WTC11 (cell line): ENCODE results near the gene ZNF200. TPM values are rescaled to one million over a fixed set of nuclear protein-coding genes. Genes with fewer than 3 reads are reported as not detected.
A peak's percentile ranks its signal among the peaks of the same experiment; 100 is the strongest.

ENCODE experiments used
- ATAC-seq: fragments of 200-7000 bp; cut with Tn5 transposase; 2 replicates; pipeline ENCODE4 v1.10.0; 2021; ENCODE audit warnings: mild to moderate bottlenecking, moderate library complexity
- Bru-seq: library from RNA; stranded (reverse); fragments of 400-500 nt; gene quantifications from one replicate; lab custom pipeline; 2021; lab: Mats Ljungman, UMichigan
- CTCF ChIA-PET: fragments of 300-600 bp; sonication (Branson Sonifier 250); formaldehyde crosslinking; loops from one replicate; lab custom pipeline; 2021; ENCODE audit warnings: antibody characterized with exemption; lab: Charles Lee
- POLR2A ChIA-PET: fragments of 350-600 bp; sonication (Branson Sonifier 250); formaldehyde crosslinking; loops from one replicate; lab custom pipeline; 2021; ENCODE audit warnings: antibody characterized with exemption; lab: Charles Lee
- DNase-seq: peaks from one replicate; pipeline ENCODE4 v3.0.0; 2021; ENCODE audit warnings: low spot score
- H3K27ac Mint-ChIP-seq: 2 replicates; pipeline ENCODE4 v1.8.0; 2021; ENCODE audit warnings: mixed read lengths
- H3K27me3 Mint-ChIP-seq: 2 replicates; pipeline ENCODE4 v1.8.0; 2021; ENCODE audit warnings: low read depth, mild to moderate bottlenecking, moderate library complexity, mixed read lengths
- H3K36me3 Mint-ChIP-seq: 2 replicates; pipeline ENCODE4 v1.8.0; 2021; ENCODE audit warnings: mixed read lengths
- H3K4me1 Mint-ChIP-seq: 2 replicates; pipeline ENCODE4 v1.8.0; 2022; ENCODE audit warnings: mixed read lengths
- H3K4me3 Mint-ChIP-seq: 2 replicates; pipeline ENCODE4 v1.8.0; 2021; ENCODE audit warnings: mild to moderate bottlenecking, moderate library complexity, mixed read lengths
- H3K9me3 Mint-ChIP-seq: 2 replicates; pipeline ENCODE4 v1.8.0; 2021; ENCODE audit warnings: mixed read lengths
- CBFB ChIP-seq: sonication (generic); formaldehyde crosslinking; IDR thresholded peaks from 2 replicates; pipeline ENCODE4 v1.8.1; 2022; ENCODE audit warnings: mild to moderate bottlenecking, low read depth, missing genetic modification reagents
- CREM ChIP-seq: sonication (generic); formaldehyde crosslinking; IDR thresholded peaks from 2 replicates; pipeline ENCODE4 v1.8.1; 2022; ENCODE audit warnings: mild to moderate bottlenecking, missing genetic modification reagents, moderate library complexity
- EMX1 ChIP-seq: fragments of 250-450 bp; sonication (Bioruptor Pico); IDR thresholded peaks from 2 replicates; pipeline ENCODE4 v1.8.0; 2021; ENCODE audit warnings: mild to moderate bottlenecking
- ETV6 ChIP-seq: sonication (generic); formaldehyde crosslinking; IDR thresholded peaks from 2 replicates; pipeline ENCODE4 v1.8.1; 2022; ENCODE audit warnings: mild to moderate bottlenecking, missing genetic modification reagents
- FOXJ3 ChIP-seq: sonication (generic); formaldehyde crosslinking; IDR thresholded peaks from 2 replicates; pipeline ENCODE4 v1.9.0; 2021; ENCODE audit warnings: missing genetic modification reagents, mild to moderate bottlenecking, borderline replicate concordance
- FOXK1 ChIP-seq: sonication (generic); formaldehyde crosslinking; IDR thresholded peaks from 2 replicates; pipeline ENCODE4 v1.8.0; 2022; ENCODE audit warnings: mild to moderate bottlenecking, moderate library complexity, missing genetic modification reagents
- KAT7 ChIP-seq: sonication (generic); formaldehyde crosslinking; IDR thresholded peaks from 2 replicates; pipeline ENCODE4 v1.8.1; 2023; ENCODE audit warnings: missing genetic modification reagents, mild to moderate bottlenecking, borderline replicate concordance
- NFATC4 ChIP-seq: fragments of 250-450 bp; sonication (Bioruptor Pico); IDR thresholded peaks from 2 replicates; pipeline ENCODE4 v1.9.0; 2021; ENCODE audit warnings: mild to moderate bottlenecking
- NFYB ChIP-seq: sonication (generic); formaldehyde crosslinking; conservative IDR thresholded peaks from 2 replicates; pipeline ENCODE4 v1.8.0; 2022; ENCODE audit warnings: low read depth, missing genetic modification reagents
- NR3C1 ChIP-seq: sonication (generic); formaldehyde crosslinking; conservative IDR thresholded peaks from 2 replicates; pipeline ENCODE4 v1.8.1; 2023; ENCODE audit warnings: low read depth, mild to moderate bottlenecking, missing genetic modification reagents
- RORB ChIP-seq: fragments of 250-450 bp; sonication (Bioruptor Pico); IDR thresholded peaks from 2 replicates; pipeline ENCODE4 v1.9.0; 2021; ENCODE audit warnings: mild to moderate bottlenecking
- SP1 ChIP-seq: sonication (generic); formaldehyde crosslinking; conservative IDR thresholded peaks from 2 replicates; pipeline ENCODE4 v1.8.1; 2022; ENCODE audit warnings: missing genetic modification reagents
- TEAD4 ChIP-seq: sonication (generic); formaldehyde crosslinking; IDR thresholded peaks from 2 replicates; pipeline ENCODE4 v1.8.0; 2022; ENCODE audit warnings: mild to moderate bottlenecking, missing genetic modification reagents
- ZNF219 ChIP-seq: sonication (generic); formaldehyde crosslinking; IDR thresholded peaks from 2 replicates; pipeline ENCODE4 v1.8.0; 2023; ENCODE audit warnings: missing genetic modification reagents, mild to moderate bottlenecking, borderline replicate concordance
- ZNF263 ChIP-seq: sonication (generic); formaldehyde crosslinking; IDR thresholded peaks from 2 replicates; pipeline ENCODE4 v1.8.1; 2022; ENCODE audit warnings: low read depth, mild to moderate bottlenecking, moderate library complexity, missing genetic modification reagents
- ZNF423 ChIP-seq: fragments of 250-450 bp; sonication (Bioruptor Pico); IDR thresholded peaks from 2 replicates; pipeline ENCODE4 v2.1.2; 2022; ENCODE audit warnings: mild to moderate bottlenecking, moderate library complexity
- long read RNA-seq, 3 experiments: library from RNA in 1 of 3; library from capped mRNA in 1 of 3; library from polyadenylated mRNA in 1 of 3; unstranded in 2 of 3; stranded (forward) in 1 of 3; transcript quantifications; one replicate each; pipeline ENCODE4 v2.0.0, GENCODE V29; 2021
- total RNA-seq: library from RNA; stranded (reverse); gene quantifications from 3 replicates; pipeline ENCODE4 v1.2.3, GENCODE V29; 2021
- TF ChIP-seq, protein P1 (sequence below): sonication (generic); formaldehyde crosslinking; IDR thresholded peaks from 2 replicates; pipeline ENCODE4 v1.8.0; 2022; ENCODE audit warnings: mild to moderate bottlenecking, missing genetic modification reagents
- TF ChIP-seq, protein P2 (sequence below): sonication (generic); formaldehyde crosslinking; IDR thresholded peaks from 2 replicates; pipeline ENCODE4 v1.8.1; 2022; ENCODE audit warnings: mild to moderate bottlenecking, missing genetic modification reagents, moderate library complexity, borderline replicate concordance
- TF ChIP-seq, protein P3 (sequence below): sonication (generic); formaldehyde crosslinking; IDR thresholded peaks from 2 replicates; pipeline ENCODE4 v1.8.1; 2023; ENCODE audit warnings: mild to moderate bottlenecking, missing genetic modification reagents
- TF ChIP-seq, protein P4 (sequence below): fragments of 250-450 bp; sonication (Bioruptor Pico); IDR thresholded peaks from 2 replicates; pipeline ENCODE4 v1.9.0; 2021; ENCODE audit warnings: mild to moderate bottlenecking
- TF ChIP-seq, protein P5 (sequence below): sonication (generic); formaldehyde crosslinking; IDR thresholded peaks from 2 replicates; pipeline ENCODE4 v1.8.0; 2022; ENCODE audit warnings: mild to moderate bottlenecking, missing genetic modification reagents
- TF ChIP-seq, protein P6 (sequence below): sonication (generic); formaldehyde crosslinking; IDR thresholded peaks from 2 replicates; pipeline ENCODE4 v1.8.1; 2023; ENCODE audit warnings: mild to moderate bottlenecking, missing genetic modification reagents
- TF ChIP-seq, protein P7 (sequence below): sonication (generic); formaldehyde crosslinking; IDR thresholded peaks from 2 replicates; pipeline ENCODE4 v1.8.1; 2022; ENCODE audit warnings: low read depth, missing genetic modification reagents, borderline replicate concordance

Gene ZNF200, protein sequence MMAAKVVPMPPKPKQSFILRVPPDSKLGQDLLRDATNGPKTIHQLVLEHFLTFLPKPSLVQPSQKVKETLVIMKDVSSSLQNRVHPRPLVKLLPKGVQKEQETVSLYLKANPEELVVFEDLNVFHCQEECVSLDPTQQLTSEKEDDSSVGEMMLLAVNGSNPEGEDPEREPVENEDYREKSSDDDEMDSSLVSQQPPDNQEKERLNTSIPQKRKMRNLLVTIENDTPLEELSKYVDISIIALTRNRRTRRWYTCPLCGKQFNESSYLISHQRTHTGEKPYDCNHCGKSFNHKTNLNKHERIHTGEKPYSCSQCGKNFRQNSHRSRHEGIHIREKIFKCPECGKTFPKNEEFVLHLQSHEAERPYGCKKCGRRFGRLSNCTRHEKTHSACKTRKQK
- total RNA-seq = 6.8 to 9.7 TPM (median 7.2 TPM) in 3 replicates
- percentile 88 among the genes with signal in this experiment for Bru-seq, nascent RNA
- long read RNA-seq, experiment 1, full-length matches to known transcripts = 32 of 37 reads
- long read RNA-seq, experiment 1, partial matches to known transcripts = 2 of 37 reads
- long read RNA-seq, experiment 1, other reads (novel, unspliced or antisense) = 3 of 37 reads
- long read RNA-seq, experiment 2, full-length matches to known transcripts = 8 of 12 reads
- long read RNA-seq, experiment 2, partial matches to known transcripts = 2 of 12 reads
- long read RNA-seq, experiment 2, other reads (novel, unspliced or antisense) = 2 of 12 reads
- long read RNA-seq, experiment 3, transcript ZNF200-204 (5 exons, 3,306 nt) = minor isoform, 6 of 21 reads
- long read RNA-seq, experiment 3, transcript ZNF200-205 (5 exons, 3,348 nt) = major isoform, 7 of 21 reads
- long read RNA-seq, experiment 3, partial matches to known transcripts = 0 of 21 reads
- long read RNA-seq, experiment 3, other reads (novel, unspliced or antisense) = 1 of 21 reads

DNA sequence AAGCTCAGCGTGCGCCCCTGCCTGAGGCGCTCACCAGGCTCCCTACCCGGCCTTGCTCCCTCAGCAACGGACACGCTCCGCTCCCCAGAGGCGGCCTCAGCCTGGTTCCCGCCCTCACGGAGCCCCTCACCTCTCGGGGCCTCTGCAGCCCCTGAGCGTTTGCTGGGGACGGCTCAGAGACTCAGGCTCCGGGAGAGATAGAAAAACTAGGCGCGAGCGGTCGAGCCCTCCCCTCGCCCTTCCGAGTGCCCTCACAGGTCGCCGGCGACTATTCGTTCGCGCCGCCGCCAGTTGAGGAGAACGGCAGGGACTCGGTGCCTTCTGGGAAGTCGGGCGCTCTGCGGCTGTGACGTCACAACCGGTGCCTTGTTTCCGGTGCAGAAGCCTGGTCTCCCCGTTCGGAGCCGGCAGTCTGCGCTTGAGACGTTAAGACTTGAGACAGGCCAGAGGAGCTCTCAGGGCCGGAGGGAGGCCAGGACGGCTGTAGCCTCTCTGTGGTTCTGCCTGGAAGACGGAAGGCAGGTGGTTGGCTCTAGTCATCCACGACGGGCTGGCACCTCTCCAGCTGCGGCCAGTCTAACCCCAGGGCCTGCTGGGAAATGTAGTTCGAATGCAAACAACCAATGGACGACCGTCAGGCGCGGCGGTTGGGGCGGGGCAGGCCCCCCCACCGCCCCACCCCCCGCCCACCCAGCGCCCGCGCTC, at the start of gene ZNF200:
Gene ZNF200, minus strand, starts transcription at position 302 of the 705 bp plus-strand sequence. CDS start 1,403 bp downstream, outside the sequence.
- CTCF ChIA-PET = interaction anchor here (0.5 to 0.8 kb wide), 2 partner anchors 22 to 268 kb away, joined by 3 to 5 read pairs; partner anchors contain the start of gene MEFV
- Mint-ChIP-seq H3K4me1 (peaks cover 7% of the 10 kb centered on the region), H3K27ac (peak within 1 kb of the TSS; percentile 96), H3K9me3 (peaks cover 35% of the 10 kb centered on the region), H3K27me3 (peaks cover 4% of the 10 kb centered on the region), H3K36me3 (peaks cover 40% of the 10 kb centered on the region), H3K4me3 (peak within 1 kb of the TSS; percentile 89)
- DNase-seq = peak; percentile 95
- POLR2A ChIA-PET = interaction anchor here (1.0 kb wide), 1 partner anchor 76 kb away, joined by 3 read pairs; no protein-coding TSS in a partner anchor
- peak; percentile 94 for ATAC-seq
- TF ChIP-seq KAT7 (CRISPR knock-in tag) (no peak), TEAD4 (0 out of 2 replicates have a peak, but pooled peaks have one; percentile 48), NFYB (CRISPR knock-in tag) (0 out of 2 replicates have a peak, but pooled peaks have one; percentile 50), EMX1 (no peak), FOXJ3 (CRISPR knock-in tag) (no peak), ETV6 (peak; percentile 55; the same call in 1 of the 2 replicates), ZNF423 (CRISPR knock-in tag) (no peak), ZNF219 (peak; percentile 76; the same call in 1 of the 2 replicates), NFATC4 (CRISPR knock-in tag) (no peak), SP1 (CRISPR knock-in tag) (peak; percentile 34; the same call in 1 of the 2 replicates), ZNF263 (CRISPR knock-in tag) (no peak), RORB (CRISPR knock-in tag) (no peak), FOXK1 (CRISPR knock-in tag) (peak; percentile 86), CBFB (no peak), NR3C1 (CRISPR knock-in tag) (no peak), CREM (CRISPR knock-in tag) (peak; percentile 95)
- TF ChIP-seq, protein P1, sequence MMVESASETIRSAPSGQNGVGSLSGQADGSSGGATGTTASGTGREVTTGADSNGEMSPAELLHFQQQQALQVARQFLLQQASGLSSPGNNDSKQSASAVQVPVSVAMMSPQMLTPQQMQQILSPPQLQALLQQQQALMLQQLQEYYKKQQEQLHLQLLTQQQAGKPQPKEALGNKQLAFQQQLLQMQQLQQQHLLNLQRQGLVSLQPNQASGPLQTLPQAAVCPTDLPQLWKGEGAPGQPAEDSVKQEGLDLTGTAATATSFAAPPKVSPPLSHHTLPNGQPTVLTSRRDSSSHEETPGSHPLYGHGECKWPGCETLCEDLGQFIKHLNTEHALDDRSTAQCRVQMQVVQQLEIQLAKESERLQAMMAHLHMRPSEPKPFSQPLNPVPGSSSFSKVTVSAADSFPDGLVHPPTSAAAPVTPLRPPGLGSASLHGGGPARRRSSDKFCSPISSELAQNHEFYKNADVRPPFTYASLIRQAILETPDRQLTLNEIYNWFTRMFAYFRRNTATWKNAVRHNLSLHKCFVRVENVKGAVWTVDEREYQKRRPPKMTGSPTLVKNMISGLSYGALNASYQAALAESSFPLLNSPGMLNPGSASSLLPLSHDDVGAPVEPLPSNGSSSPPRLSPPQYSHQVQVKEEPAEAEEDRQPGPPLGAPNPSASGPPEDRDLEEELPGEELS = 0 out of 2 replicates have a peak, but pooled peaks have one; percentile 44
- TF ChIP-seq, protein P2, sequence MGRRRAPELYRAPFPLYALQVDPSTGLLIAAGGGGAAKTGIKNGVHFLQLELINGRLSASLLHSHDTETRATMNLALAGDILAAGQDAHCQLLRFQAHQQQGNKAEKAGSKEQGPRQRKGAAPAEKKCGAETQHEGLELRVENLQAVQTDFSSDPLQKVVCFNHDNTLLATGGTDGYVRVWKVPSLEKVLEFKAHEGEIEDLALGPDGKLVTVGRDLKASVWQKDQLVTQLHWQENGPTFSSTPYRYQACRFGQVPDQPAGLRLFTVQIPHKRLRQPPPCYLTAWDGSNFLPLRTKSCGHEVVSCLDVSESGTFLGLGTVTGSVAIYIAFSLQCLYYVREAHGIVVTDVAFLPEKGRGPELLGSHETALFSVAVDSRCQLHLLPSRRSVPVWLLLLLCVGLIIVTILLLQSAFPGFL (CRISPR knock-in tag) = no peak
- TF ChIP-seq, protein P3, sequence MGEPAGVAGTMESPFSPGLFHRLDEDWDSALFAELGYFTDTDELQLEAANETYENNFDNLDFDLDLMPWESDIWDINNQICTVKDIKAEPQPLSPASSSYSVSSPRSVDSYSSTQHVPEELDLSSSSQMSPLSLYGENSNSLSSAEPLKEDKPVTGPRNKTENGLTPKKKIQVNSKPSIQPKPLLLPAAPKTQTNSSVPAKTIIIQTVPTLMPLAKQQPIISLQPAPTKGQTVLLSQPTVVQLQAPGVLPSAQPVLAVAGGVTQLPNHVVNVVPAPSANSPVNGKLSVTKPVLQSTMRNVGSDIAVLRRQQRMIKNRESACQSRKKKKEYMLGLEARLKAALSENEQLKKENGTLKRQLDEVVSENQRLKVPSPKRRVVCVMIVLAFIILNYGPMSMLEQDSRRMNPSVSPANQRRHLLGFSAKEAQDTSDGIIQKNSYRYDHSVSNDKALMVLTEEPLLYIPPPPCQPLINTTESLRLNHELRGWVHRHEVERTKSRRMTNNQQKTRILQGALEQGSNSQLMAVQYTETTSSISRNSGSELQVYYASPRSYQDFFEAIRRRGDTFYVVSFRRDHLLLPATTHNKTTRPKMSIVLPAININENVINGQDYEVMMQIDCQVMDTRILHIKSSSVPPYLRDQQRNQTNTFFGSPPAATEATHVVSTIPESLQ (CRISPR knock-in tag) = no peak
- TF ChIP-seq, protein P4, sequence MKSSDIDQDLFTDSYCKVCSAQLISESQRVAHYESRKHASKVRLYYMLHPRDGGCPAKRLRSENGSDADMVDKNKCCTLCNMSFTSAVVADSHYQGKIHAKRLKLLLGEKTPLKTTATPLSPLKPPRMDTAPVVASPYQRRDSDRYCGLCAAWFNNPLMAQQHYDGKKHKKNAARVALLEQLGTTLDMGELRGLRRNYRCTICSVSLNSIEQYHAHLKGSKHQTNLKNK (CRISPR knock-in tag) = no peak
- TF ChIP-seq, protein P5, sequence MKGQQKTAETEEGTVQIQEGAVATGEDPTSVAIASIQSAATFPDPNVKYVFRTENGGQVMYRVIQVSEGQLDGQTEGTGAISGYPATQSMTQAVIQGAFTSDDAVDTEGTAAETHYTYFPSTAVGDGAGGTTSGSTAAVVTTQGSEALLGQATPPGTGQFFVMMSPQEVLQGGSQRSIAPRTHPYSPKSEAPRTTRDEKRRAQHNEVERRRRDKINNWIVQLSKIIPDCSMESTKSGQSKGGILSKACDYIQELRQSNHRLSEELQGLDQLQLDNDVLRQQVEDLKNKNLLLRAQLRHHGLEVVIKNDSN (CRISPR knock-in tag) = peak; percentile 52; the same call in 1 of the 2 replicates
- TF ChIP-seq, protein P6, sequence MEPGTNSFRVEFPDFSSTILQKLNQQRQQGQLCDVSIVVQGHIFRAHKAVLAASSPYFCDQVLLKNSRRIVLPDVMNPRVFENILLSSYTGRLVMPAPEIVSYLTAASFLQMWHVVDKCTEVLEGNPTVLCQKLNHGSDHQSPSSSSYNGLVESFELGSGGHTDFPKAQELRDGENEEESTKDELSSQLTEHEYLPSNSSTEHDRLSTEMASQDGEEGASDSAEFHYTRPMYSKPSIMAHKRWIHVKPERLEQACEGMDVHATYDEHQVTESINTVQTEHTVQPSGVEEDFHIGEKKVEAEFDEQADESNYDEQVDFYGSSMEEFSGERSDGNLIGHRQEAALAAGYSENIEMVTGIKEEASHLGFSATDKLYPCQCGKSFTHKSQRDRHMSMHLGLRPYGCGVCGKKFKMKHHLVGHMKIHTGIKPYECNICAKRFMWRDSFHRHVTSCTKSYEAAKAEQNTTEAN (CRISPR knock-in tag) = no peak
- TF ChIP-seq, protein P7, sequence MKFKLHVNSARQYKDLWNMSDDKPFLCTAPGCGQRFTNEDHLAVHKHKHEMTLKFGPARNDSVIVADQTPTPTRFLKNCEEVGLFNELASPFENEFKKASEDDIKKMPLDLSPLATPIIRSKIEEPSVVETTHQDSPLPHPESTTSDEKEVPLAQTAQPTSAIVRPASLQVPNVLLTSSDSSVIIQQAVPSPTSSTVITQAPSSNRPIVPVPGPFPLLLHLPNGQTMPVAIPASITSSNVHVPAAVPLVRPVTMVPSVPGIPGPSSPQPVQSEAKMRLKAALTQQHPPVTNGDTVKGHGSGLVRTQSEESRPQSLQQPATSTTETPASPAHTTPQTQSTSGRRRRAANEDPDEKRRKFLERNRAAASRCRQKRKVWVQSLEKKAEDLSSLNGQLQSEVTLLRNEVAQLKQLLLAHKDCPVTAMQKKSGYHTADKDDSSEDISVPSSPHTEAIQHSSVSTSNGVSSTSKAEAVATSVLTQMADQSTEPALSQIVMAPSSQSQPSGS (CRISPR knock-in tag) = no peak
